GOT3 (cell line): Measurements from ENCODE around the gene CMIP.

Experiments used
- DNase-seq: peaks from one replicate; lab custom pipeline; 2025; ENCODE audit warnings: mixed read lengths; lab: John Stamatoyannopoulos, UW

The CMIP gene

DNA sequence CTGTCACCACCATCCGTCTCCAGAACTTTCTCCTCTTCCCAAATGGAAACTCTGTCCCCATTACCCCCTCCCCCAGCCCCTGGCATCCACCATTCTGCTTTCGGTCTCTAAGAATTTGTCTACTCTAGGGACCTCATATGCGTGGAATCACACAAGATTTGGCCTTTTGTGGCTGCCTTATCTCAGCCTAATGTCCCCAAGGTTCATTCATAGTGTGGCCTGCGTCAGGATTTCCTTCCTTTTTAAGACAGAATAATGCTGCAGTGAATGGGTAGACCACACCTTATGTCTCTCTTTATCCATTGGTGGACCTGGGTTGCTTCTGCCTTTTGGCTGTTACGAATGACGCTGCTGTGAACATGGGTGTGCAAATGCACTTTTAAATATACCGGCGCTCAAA is 194.7 kb downstream of the CMIP start:
- no peak for DNase-seq

GRCh38 chr16:81639931-81640680 is 195.5 kb downstream of the CMIP start:
- DNase-seq, result no peak

- no peak for DNase-seq
Measured at GRCh38 chr16:81640681-81641070, 196.1 kb downstream of the CMIP start.

GRCh38 chr16:81641395-81642106 is 196.9 kb downstream of the CMIP start:
- DNase-seq, result no peak

DNA sequence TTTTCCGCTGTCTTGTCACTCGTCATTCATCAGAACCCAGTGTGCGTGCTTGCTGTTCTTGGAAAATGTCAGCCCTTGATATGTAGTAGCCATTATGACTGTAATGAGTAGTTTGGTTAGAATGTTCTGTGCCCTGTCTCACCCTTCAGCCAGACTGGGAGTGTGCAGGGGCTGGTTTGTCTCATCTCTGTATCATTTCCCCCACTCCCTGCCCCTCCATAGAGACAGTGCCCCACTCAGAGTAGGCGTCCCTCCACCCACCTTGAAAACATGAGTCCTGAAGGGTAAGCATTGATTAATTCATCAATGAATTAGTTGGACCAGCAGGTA is 197.5 kb downstream of the CMIP start:
- no peak for DNase-seq

GRCh38 chr16:81642943-81643342 is 198.3 kb downstream of the CMIP start:
- DNase-seq, result no peak

DNA sequence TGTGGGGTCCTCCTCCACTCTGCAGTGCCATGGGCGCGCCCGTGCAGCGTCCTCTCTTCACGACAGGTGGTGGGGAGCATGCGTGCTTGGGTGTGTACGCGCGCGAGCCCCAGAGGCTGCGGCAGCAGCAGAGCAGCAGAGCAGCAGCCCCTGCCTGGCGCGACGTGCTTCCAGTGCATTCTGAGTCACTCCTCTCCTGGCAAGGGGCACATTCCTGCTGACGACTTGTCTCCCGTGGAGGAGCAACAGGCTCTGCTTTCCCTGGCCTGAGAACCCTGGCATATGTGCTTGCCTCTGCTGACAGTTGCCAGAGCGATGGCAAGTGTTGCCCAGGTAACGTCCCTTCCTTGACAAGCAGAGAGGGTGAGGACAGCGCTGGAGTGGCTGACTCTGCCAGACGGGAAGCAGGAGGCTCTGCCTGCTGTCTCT is 200.7 kb downstream of the CMIP start:
- DNase-seq, result no peak

DNA sequence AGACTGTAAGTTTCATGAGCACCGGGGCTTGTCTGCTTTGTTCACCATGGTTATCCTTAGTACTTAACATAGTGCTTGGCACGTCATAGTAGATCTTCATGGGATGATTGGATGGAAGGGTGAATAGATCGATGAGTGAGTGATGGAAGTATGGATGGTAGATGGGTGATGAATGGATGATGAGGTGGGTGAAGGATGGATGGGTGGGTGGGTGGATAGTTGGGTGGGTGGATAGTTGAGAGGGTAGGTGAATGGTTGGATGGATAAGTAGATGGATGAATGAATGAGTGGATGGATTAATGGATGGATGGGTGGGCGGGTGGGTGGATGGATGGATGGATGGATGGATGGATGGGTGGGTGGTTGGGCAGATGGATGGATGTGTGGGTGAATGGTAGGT is 201.3 kb downstream of the CMIP start:
- no peak for DNase-seq

DNA sequence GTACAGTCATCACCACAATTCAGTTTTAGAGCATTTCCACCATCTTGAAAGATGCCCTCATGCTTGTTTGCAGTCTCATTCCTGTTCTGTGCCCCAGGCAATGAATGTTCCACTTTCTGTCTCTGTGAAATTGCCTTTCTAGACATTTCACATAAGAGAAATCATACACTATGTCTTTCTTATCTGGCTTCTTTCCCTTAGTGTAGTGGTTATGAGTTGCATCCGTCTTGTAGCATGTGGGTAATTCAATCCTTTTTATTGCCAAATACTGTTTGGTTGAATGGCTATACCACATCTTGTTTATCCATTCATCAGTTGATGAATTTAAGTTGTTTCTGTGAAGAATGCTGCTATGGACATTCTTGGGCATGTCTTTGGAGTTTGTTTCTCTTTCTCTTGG is 202.0 kb downstream of the CMIP start:
- DNase-seq, result no peak

DNA sequence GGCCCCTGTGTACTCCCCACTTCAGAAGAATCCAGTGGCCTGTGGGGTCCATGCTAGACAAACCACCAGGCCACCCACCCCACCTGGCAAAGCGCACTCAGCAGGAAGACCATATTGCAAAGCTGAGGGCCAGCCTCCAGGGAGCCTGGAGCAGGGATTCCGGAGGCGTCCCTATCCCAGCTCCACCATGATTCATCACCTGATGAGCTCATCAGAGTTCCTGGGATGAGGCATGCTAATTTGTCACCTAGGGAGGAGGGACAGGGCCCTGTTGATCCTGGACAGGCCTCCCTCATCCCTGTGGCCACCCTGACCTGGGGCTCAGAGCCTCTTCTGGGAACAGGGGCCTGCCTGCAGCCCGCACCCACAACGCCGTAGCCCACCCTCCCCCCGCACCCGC is 202.9 kb downstream of the CMIP start:
- no peak for DNase-seq

GRCh38 chr16:81649561-81650184 is 205.1 kb downstream of the CMIP start:
- no peak for DNase-seq

DNA sequence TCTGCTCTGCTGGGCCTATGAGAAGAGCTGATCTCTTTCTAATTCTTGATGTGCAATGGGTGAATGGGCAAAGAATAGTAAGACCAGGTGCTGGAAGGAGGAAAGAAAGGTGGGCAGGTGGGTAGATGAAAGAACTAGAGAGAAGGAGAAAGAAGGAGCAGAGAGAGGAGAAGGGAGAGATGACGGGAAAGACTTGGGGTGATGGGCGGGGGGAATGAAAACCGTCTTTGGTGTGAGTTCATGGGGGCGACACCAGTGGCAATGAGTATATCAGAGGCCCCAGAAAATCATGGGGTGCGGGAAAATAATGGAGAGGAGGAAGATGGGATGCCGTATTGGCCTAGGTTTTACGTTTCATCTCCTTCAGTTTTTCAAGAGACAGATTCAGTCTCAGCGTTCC is 205.7 kb downstream of the CMIP start:
- DNase-seq, result no peak

GRCh38 chr16:81650982-81651562 is 206.5 kb downstream of the CMIP start:
- no peak for DNase-seq

- no peak for DNase-seq
Measured at GRCh38 chr16:81651758-81652718, 207.4 kb downstream of the CMIP start.

DNA sequence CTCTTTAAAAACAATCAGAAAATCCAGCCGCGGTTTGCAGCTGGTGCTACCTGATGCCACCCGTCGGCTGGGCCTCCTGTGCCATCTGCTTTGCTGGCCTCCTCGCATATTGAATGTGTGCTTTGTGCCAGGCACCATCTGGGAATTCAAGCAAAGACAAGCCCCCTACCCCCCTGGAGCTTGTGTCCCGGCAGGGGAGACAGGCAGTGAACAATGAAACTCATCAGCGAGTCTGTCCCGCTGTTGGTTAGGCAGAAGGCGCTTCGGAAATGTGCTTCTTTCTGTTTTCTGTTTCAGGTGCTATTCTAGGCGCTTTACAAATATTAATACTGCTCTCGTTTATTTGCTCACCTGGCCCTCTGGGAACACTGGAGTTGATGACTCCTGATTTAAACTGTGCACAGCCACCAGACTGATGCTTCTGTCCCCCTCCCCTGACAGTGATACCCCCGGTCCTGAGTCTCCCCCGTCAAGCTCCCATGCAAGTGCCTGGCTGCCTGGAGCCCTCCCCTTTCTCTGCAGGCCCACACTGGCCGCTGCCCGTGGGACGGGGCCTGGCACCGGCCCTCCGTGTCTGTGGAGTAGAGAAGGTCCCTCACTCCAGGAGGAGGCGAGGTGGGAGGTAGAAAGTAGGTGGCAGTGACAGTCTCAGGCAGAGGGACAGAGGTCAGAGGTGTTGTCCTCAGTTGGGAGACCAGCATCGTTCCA is 208.3 kb downstream of the CMIP start:
- no peak for DNase-seq

GRCh38 chr16:81654346-81654745 is 209.7 kb downstream of the CMIP start:
- DNase-seq, result no peak

DNA sequence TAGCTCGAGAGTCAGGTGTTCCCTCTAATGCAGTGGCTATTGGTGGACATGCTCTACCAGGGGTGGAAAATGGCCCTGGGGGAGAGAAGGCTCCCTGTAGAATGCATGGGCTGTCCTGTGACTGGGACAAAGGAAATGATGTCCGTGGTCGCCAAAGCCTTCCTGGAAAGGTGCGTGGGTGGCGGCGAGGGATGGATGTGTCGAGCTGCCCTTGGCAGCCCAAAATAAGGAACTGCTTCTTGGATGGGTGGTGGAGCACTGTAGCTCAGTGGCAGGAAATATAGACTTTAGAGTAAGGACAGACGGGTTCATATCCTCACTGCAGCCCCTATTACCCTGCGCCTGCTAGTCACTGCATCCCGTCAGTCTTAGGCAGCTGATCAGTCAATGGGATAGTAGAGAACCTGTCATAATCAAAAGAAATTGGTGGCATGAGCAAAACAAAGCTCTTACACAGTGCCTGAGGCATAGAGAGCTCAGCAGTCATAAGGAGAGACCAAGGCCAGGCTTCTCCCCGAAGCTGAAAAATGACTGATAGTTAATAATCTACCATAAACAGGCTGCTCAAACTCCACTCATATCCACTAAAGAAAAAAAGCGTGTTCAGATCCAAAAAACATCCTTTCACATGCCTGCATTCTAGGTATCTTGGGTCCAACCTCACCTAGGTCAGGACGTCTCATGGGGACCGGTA is 211.0 kb downstream of the CMIP start:
- DNase-seq, result no peak

GRCh38 chr16:81657224-81657623 is 212.6 kb downstream of the CMIP start:
- DNase-seq, result no peak

- no peak for DNase-seq
Measured at GRCh38 chr16:81657781-81658180, 213.2 kb downstream of the CMIP start.

DNA sequence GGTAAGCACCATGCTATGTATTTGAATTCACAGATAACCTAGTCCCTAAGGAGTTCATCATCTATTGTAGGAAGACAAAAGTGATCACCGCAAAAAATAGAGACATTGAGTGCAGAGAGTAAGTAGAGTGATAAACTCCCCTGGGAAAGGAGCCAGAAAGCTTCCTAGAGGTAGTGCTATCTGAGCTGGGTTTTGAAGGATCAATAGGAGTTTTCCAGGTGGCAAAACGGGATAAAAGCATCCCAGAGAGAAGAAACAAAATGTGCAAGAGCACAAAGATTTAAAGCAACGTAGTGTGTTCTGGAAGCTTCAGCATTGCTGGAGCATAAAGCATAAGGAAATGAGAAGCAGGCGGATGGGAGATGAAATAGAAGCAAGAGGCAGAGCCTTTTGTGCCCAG is 213.8 kb downstream of the CMIP start:
- no peak for DNase-seq

- DNase-seq, result no peak
Measured at GRCh38 chr16:81659249-81659648, 214.6 kb downstream of the CMIP start.
